ENCODE measurements around the gene TENM3.

TENM3 gene

GRCh38 chr4:182845618-182846017, 602.4 kb downstream of the TENM3 start:
- Histone ChIP-seq H3K36me3 (no peaks in the 10 kb centered on the region), H3K4me1 (no peaks in the 10 kb centered on the region), H3K9me3 (no peaks in the 10 kb centered on the region), H3K4me3 (ENCODE audit: low read depth, low read length) (no peak overlapping the region), H3K27me3 (no peaks in the 10 kb centered on the region)
- DNase-seq, result no peak
- TF ChIP-seq, protein P1, sequence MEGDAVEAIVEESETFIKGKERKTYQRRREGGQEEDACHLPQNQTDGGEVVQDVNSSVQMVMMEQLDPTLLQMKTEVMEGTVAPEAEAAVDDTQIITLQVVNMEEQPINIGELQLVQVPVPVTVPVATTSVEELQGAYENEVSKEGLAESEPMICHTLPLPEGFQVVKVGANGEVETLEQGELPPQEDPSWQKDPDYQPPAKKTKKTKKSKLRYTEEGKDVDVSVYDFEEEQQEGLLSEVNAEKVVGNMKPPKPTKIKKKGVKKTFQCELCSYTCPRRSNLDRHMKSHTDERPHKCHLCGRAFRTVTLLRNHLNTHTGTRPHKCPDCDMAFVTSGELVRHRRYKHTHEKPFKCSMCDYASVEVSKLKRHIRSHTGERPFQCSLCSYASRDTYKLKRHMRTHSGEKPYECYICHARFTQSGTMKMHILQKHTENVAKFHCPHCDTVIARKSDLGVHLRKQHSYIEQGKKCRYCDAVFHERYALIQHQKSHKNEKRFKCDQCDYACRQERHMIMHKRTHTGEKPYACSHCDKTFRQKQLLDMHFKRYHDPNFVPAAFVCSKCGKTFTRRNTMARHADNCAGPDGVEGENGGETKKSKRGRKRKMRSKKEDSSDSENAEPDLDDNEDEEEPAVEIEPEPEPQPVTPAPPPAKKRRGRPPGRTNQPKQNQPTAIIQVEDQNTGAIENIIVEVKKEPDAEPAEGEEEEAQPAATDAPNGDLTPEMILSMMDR (IDR thresholded peaks at IDR 0.05; ENCODE audit: low read depth, low read length), result no peak

- Histone ChIP-seq H3K27me3 (no peaks in the 10 kb centered on the region), H3K4me3 (ENCODE audit: low read depth, low read length) (no peak overlapping the region), H3K36me3 (no peaks in the 10 kb centered on the region), H3K9me3 (no peaks in the 10 kb centered on the region), H3K4me1 (no peaks in the 10 kb centered on the region)
- no peak for DNase-seq
- TF ChIP-seq, protein P1 (IDR thresholded peaks at IDR 0.05; ENCODE audit: low read depth, low read length), result no peak
Measured at GRCh38 chr4:182846036-182846435, 602.8 kb downstream of the TENM3 start.

- no peak overlapping the region for H3K4me3 ChIP-seq (ENCODE audit: low read depth, low read length)
- no peaks in the 10 kb centered on the region for H3K36me3 ChIP-seq
- H3K9me3 ChIP-seq, result no peaks in the 10 kb centered on the region
- no peak for DNase-seq
- TF ChIP-seq, protein P1 (IDR thresholded peaks at IDR 0.05; ENCODE audit: low read depth, low read length), result no peak
- no peaks in the 10 kb centered on the region for H3K4me1 ChIP-seq
- no peaks in the 10 kb centered on the region for H3K27me3 ChIP-seq
Measured at GRCh38 chr4:182847576-182848450, 604.6 kb downstream of the TENM3 start.

DNA sequence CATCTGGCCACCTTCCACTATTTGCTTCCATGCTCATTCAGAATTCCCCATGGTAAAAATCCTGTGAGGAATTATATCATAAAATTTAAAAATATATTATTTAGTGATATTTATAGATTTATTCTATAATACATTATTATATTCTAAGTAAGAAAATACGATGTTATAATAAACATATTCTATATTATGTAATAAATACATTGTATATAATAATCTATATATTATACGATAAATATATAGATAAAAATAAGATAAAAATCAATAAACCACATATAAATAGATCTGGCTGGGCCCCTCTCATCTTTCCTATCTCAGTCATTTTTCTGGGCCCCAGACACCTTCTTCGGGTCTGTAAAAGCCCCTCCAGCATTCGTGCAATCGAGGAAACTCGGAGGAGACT, 605.5 kb downstream of the TENM3 start:
- DNase-seq, result no peak
- Histone ChIP-seq H3K36me3 (no peaks in the 10 kb centered on the region), H3K27me3 (no peaks in the 10 kb centered on the region), H3K4me3 (ENCODE audit: low read depth, low read length) (no peak overlapping the region), H3K9me3 (no peaks in the 10 kb centered on the region), H3K4me1 (no peaks in the 10 kb centered on the region)
- TF ChIP-seq, protein P1 (IDR thresholded peaks at IDR 0.05; ENCODE audit: low read depth, low read length), result no peak

All from BE2C (cell line).